WTC11 (cell line): ENCODE results near the gene MYO5B. TPM values are rescaled to one million over a fixed set of nuclear protein-coding genes. Genes with fewer than 3 reads are reported as not detected.

Source experiments
- ATAC-seq: fragments of 200-7000 bp; cut with Tn5 transposase; 2 replicates; pipeline ENCODE4 v1.10.0; 2021; ENCODE audit warnings: mild to moderate bottlenecking, moderate library complexity
- CTCF ChIA-PET: fragments of 300-600 bp; sonication (Branson Sonifier 250); formaldehyde crosslinking; loops from one replicate; lab custom pipeline; 2021; ENCODE audit warnings: antibody characterized with exemption; lab: Charles Lee
- POLR2A ChIA-PET: fragments of 350-600 bp; sonication (Branson Sonifier 250); formaldehyde crosslinking; loops from one replicate; lab custom pipeline; 2021; ENCODE audit warnings: antibody characterized with exemption; lab: Charles Lee
- DNase-seq: peaks from one replicate; pipeline ENCODE4 v3.0.0; 2021; ENCODE audit warnings: low spot score
- H3K27ac Mint-ChIP-seq: 2 replicates; pipeline ENCODE4 v1.8.0; 2021; ENCODE audit warnings: mixed read lengths
- H3K27me3 Mint-ChIP-seq: 2 replicates; pipeline ENCODE4 v1.8.0; 2021; ENCODE audit warnings: low read depth, mild to moderate bottlenecking, moderate library complexity, mixed read lengths
- H3K36me3 Mint-ChIP-seq: 2 replicates; pipeline ENCODE4 v1.8.0; 2021; ENCODE audit warnings: mixed read lengths
- H3K4me1 Mint-ChIP-seq: 2 replicates; pipeline ENCODE4 v1.8.0; 2022; ENCODE audit warnings: mixed read lengths
- H3K4me3 Mint-ChIP-seq: 2 replicates; pipeline ENCODE4 v1.8.0; 2021; ENCODE audit warnings: mild to moderate bottlenecking, moderate library complexity, mixed read lengths
- H3K9me3 Mint-ChIP-seq: 2 replicates; pipeline ENCODE4 v1.8.0; 2021; ENCODE audit warnings: mixed read lengths
- CREB1 ChIP-seq: sonication (generic); formaldehyde crosslinking; IDR thresholded peaks from 2 replicates; pipeline ENCODE4 v1.8.0; 2023; ENCODE audit warnings: mild to moderate bottlenecking, missing genetic modification reagents
- ESRRA ChIP-seq: sonication (generic); formaldehyde crosslinking; IDR thresholded peaks from 2 replicates; pipeline ENCODE4 v1.8.1; 2022; ENCODE audit warnings: mild to moderate bottlenecking, missing genetic modification reagents, borderline replicate concordance
- ETV6 ChIP-seq: sonication (generic); formaldehyde crosslinking; IDR thresholded peaks from 2 replicates; pipeline ENCODE4 v1.8.1; 2022; ENCODE audit warnings: mild to moderate bottlenecking, missing genetic modification reagents
- GABPB1 ChIP-seq: sonication (generic); formaldehyde crosslinking; IDR thresholded peaks from 2 replicates; pipeline ENCODE4 v1.8.1; 2023; ENCODE audit warnings: mild to moderate bottlenecking, missing genetic modification reagents
- GRHL2 ChIP-seq: fragments of 250-450 bp; sonication (Bioruptor Pico); IDR thresholded peaks from 2 replicates; pipeline ENCODE4 v1.8.0; 2022; ENCODE audit warnings: mild to moderate bottlenecking, moderate library complexity; ENCODE audit not compliant: insufficient replicate concordance, severe bottlenecking
- MYBL2 ChIP-seq: sonication (generic); formaldehyde crosslinking; IDR thresholded peaks from 2 replicates; pipeline ENCODE4 v1.8.1; 2023; ENCODE audit warnings: mild to moderate bottlenecking, moderate library complexity, missing genetic modification reagents
- NR1H2 ChIP-seq: sonication (generic); formaldehyde crosslinking; IDR thresholded peaks from 2 replicates; pipeline ENCODE4 v1.9.0; 2021; ENCODE audit warnings: mild to moderate bottlenecking, moderate library complexity, missing genetic modification reagents
- NR3C1 ChIP-seq: sonication (generic); formaldehyde crosslinking; conservative IDR thresholded peaks from 2 replicates; pipeline ENCODE4 v1.8.1; 2023; ENCODE audit warnings: low read depth, mild to moderate bottlenecking, missing genetic modification reagents
- RORB ChIP-seq: fragments of 250-450 bp; sonication (Bioruptor Pico); IDR thresholded peaks from 2 replicates; pipeline ENCODE4 v1.9.0; 2021; ENCODE audit warnings: mild to moderate bottlenecking
- ZBTB21 ChIP-seq: sonication (generic); formaldehyde crosslinking; IDR thresholded peaks from 2 replicates; pipeline ENCODE4 v1.8.1; 2023; ENCODE audit warnings: mild to moderate bottlenecking, missing genetic modification reagents, borderline replicate concordance
- ZNF317 ChIP-seq: sonication (generic); formaldehyde crosslinking; IDR thresholded peaks from 2 replicates; pipeline ENCODE4 v1.8.1; 2023; ENCODE audit warnings: low read depth, mild to moderate bottlenecking, moderate library complexity, missing genetic modification reagents, borderline replicate concordance
- ZNF423 ChIP-seq: fragments of 250-450 bp; sonication (Bioruptor Pico); IDR thresholded peaks from 2 replicates; pipeline ENCODE4 v2.1.2; 2022; ENCODE audit warnings: mild to moderate bottlenecking, moderate library complexity
- total RNA-seq: library from RNA; stranded (reverse); gene quantifications from 3 replicates; pipeline ENCODE4 v1.2.3, GENCODE V29; 2021
- TF ChIP-seq, protein P1 (sequence below): fragments of 250-450 bp; sonication (Bioruptor Pico); IDR thresholded peaks from 2 replicates; pipeline ENCODE4 v1.9.0; 2021; ENCODE audit warnings: mild to moderate bottlenecking, borderline replicate concordance
- TF ChIP-seq, protein P2 (sequence below): sonication (generic); formaldehyde crosslinking; IDR thresholded peaks from 2 replicates; pipeline ENCODE4 v1.8.1; 2023; ENCODE audit warnings: mild to moderate bottlenecking, missing genetic modification reagents, borderline replicate concordance
- TF ChIP-seq, protein P3 (sequence below): fragments of 200-600 bp; IDR thresholded peaks from 2 replicates; pipeline ENCODE4 v1.8.0; 2022; ENCODE audit warnings: antibody characterized with exemption
- TF ChIP-seq, protein P4 (sequence below): sonication (generic); formaldehyde crosslinking; IDR thresholded peaks from 2 replicates; pipeline ENCODE4 v1.8.1; 2023; ENCODE audit warnings: mild to moderate bottlenecking, moderate library complexity, missing genetic modification reagents
- TF ChIP-seq, protein P5 (sequence below): sonication (generic); formaldehyde crosslinking; IDR thresholded peaks from 2 replicates; pipeline ENCODE4 v1.8.0; 2022; ENCODE audit warnings: missing genetic modification reagents
- TF ChIP-seq, protein P6 (sequence below): sonication (generic); formaldehyde crosslinking; IDR thresholded peaks from 2 replicates; pipeline ENCODE4 v1.8.1; 2023; ENCODE audit warnings: mild to moderate bottlenecking, missing genetic modification reagents, moderate library complexity

The MYO5B gene
- total RNA-seq, 1 experiment from 2014 or later: 8.7 TPM

DNA sequence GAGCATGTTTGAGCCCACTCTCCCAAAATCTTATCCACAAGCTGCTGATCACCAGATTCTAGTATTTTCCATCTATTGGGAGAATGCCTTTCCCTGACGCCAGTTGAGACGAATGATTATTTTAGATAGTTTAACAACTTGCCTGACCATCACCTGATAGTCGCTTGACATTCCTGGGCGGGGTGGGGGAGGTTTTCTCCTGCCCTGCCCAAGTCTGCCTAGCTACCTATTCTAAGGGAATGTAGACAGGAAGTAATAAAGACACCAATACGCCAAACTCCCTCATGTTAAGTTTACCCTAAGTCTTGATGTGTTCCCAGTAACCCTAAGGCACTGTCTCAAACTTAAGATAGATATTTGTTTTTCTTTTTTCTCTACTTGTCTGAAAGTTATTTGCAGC lies 377.0 kb downstream of the MYO5B start:
- Mint-ChIP-seq H3K9me3 (no peaks in the 10 kb centered on the region), H3K27ac (no peak overlapping the region), H3K36me3 (peaks cover 7% of the 10 kb centered on the region; the same call in 1 of the 2 replicates), H3K27me3 (no peaks in the 10 kb centered on the region), H3K4me1 (peaks cover 4% of the 10 kb centered on the region), H3K4me3 (no peak overlapping the region)
- ChIA-PET POLR2A (no interaction called here), CTCF (no interaction called here)
- DNase-seq (no peak), ATAC-seq (no peak)
- TF ChIP-seq, protein P1, sequence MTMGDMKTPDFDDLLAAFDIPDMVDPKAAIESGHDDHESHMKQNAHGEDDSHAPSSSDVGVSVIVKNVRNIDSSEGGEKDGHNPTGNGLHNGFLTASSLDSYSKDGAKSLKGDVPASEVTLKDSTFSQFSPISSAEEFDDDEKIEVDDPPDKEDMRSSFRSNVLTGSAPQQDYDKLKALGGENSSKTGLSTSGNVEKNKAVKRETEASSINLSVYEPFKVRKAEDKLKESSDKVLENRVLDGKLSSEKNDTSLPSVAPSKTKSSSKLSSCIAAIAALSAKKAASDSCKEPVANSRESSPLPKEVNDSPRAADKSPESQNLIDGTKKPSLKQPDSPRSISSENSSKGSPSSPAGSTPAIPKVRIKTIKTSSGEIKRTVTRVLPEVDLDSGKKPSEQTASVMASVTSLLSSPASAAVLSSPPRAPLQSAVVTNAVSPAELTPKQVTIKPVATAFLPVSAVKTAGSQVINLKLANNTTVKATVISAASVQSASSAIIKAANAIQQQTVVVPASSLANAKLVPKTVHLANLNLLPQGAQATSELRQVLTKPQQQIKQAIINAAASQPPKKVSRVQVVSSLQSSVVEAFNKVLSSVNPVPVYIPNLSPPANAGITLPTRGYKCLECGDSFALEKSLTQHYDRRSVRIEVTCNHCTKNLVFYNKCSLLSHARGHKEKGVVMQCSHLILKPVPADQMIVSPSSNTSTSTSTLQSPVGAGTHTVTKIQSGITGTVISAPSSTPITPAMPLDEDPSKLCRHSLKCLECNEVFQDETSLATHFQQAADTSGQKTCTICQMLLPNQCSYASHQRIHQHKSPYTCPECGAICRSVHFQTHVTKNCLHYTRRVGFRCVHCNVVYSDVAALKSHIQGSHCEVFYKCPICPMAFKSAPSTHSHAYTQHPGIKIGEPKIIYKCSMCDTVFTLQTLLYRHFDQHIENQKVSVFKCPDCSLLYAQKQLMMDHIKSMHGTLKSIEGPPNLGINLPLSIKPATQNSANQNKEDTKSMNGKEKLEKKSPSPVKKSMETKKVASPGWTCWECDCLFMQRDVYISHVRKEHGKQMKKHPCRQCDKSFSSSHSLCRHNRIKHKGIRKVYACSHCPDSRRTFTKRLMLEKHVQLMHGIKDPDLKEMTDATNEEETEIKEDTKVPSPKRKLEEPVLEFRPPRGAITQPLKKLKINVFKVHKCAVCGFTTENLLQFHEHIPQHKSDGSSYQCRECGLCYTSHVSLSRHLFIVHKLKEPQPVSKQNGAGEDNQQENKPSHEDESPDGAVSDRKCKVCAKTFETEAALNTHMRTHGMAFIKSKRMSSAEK (CRISPR knock-in tag): no peak
- no peak for TF ChIP-seq MYBL2 (CRISPR knock-in tag)
- TF ChIP-seq NR3C1: no peak
- no peak for TF ChIP-seq RORB (CRISPR knock-in tag)
- no peak for TF ChIP-seq ZNF423
- no peak for TF ChIP-seq ZNF317 (CRISPR knock-in tag)
- TF ChIP-seq, protein P2, sequence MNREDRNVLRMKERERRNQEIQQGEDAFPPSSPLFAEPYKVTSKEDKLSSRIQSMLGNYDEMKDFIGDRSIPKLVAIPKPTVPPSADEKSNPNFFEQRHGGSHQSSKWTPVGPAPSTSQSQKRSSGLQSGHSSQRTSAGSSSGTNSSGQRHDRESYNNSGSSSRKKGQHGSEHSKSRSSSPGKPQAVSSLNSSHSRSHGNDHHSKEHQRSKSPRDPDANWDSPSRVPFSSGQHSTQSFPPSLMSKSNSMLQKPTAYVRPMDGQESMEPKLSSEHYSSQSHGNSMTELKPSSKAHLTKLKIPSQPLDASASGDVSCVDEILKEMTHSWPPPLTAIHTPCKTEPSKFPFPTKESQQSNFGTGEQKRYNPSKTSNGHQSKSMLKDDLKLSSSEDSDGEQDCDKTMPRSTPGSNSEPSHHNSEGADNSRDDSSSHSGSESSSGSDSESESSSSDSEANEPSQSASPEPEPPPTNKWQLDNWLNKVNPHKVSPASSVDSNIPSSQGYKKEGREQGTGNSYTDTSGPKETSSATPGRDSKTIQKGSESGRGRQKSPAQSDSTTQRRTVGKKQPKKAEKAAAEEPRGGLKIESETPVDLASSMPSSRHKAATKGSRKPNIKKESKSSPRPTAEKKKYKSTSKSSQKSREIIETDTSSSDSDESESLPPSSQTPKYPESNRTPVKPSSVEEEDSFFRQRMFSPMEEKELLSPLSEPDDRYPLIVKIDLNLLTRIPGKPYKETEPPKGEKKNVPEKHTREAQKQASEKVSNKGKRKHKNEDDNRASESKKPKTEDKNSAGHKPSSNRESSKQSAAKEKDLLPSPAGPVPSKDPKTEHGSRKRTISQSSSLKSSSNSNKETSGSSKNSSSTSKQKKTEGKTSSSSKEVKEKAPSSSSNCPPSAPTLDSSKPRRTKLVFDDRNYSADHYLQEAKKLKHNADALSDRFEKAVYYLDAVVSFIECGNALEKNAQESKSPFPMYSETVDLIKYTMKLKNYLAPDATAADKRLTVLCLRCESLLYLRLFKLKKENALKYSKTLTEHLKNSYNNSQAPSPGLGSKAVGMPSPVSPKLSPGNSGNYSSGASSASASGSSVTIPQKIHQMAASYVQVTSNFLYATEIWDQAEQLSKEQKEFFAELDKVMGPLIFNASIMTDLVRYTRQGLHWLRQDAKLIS: no peak
- no peak for TF ChIP-seq GRHL2 (CRISPR knock-in tag)
- TF ChIP-seq, protein P3, sequence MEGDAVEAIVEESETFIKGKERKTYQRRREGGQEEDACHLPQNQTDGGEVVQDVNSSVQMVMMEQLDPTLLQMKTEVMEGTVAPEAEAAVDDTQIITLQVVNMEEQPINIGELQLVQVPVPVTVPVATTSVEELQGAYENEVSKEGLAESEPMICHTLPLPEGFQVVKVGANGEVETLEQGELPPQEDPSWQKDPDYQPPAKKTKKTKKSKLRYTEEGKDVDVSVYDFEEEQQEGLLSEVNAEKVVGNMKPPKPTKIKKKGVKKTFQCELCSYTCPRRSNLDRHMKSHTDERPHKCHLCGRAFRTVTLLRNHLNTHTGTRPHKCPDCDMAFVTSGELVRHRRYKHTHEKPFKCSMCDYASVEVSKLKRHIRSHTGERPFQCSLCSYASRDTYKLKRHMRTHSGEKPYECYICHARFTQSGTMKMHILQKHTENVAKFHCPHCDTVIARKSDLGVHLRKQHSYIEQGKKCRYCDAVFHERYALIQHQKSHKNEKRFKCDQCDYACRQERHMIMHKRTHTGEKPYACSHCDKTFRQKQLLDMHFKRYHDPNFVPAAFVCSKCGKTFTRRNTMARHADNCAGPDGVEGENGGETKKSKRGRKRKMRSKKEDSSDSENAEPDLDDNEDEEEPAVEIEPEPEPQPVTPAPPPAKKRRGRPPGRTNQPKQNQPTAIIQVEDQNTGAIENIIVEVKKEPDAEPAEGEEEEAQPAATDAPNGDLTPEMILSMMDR: no peak
- TF ChIP-seq, protein P4, sequence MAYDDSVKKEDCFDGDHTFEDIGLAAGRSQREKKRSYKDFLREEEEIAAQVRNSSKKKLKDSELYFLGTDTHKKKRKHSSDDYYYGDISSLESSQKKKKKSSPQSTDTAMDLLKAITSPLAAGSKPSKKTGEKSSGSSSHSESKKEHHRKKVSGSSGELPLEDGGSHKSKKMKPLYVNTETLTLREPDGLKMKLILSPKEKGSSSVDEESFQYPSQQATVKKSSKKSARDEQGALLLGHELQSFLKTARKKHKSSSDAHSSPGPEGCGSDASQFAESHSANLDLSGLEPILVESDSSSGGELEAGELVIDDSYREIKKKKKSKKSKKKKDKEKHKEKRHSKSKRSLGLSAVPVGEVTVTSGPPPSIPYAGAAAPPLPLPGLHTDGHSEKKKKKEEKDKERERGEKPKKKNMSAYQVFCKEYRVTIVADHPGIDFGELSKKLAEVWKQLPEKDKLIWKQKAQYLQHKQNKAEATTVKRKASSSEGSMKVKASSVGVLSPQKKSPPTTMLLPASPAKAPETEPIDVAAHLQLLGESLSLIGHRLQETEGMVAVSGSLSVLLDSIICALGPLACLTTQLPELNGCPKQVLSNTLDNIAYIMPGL: no peak
- no peak for TF ChIP-seq ZBTB21 (CRISPR knock-in tag)
- TF ChIP-seq, protein P5, sequence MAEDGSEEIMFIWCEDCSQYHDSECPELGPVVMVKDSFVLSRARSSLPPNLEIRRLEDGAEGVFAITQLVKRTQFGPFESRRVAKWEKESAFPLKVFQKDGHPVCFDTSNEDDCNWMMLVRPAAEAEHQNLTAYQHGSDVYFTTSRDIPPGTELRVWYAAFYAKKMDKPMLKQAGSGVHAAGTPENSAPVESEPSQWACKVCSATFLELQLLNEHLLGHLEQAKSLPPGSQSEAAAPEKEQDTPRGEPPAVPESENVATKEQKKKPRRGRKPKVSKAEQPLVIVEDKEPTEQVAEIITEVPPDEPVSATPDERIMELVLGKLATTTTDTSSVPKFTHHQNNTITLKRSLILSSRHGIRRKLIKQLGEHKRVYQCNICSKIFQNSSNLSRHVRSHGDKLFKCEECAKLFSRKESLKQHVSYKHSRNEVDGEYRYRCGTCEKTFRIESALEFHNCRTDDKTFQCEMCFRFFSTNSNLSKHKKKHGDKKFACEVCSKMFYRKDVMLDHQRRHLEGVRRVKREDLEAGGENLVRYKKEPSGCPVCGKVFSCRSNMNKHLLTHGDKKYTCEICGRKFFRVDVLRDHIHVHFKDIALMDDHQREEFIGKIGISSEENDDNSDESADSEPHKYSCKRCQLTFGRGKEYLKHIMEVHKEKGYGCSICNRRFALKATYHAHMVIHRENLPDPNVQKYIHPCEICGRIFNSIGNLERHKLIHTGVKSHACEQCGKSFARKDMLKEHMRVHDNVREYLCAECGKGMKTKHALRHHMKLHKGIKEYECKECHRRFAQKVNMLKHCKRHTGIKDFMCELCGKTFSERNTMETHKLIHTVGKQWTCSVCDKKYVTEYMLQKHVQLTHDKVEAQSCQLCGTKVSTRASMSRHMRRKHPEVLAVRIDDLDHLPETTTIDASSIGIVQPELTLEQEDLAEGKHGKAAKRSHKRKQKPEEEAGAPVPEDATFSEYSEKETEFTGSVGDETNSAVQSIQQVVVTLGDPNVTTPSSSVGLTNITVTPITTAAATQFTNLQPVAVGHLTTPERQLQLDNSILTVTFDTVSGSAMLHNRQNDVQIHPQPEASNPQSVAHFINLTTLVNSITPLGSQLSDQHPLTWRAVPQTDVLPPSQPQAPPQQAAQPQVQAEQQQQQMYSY (CRISPR knock-in tag): no peak
- no peak for TF ChIP-seq ETV6
- TF ChIP-seq, protein P6, sequence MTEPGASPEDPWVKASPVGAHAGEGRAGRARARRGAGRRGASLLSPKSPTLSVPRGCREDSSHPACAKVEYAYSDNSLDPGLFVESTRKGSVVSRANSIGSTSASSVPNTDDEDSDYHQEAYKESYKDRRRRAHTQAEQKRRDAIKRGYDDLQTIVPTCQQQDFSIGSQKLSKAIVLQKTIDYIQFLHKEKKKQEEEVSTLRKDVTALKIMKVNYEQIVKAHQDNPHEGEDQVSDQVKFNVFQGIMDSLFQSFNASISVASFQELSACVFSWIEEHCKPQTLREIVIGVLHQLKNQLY (CRISPR knock-in tag): no peak
- no peak for TF ChIP-seq ESRRA (CRISPR knock-in tag)
- no peak for TF ChIP-seq NR1H2 (CRISPR knock-in tag)
- TF ChIP-seq GABPB1 (CRISPR knock-in tag): no peak
- no peak for TF ChIP-seq CREB1 (CRISPR knock-in tag)
